ENCODE measurements around the gene PRKN.

The PRKN gene

GRCh38 chr6:161303628-161304340 is 1423.8 kb downstream of the PRKN start:
- no peak for DNase-seq

GRCh38 chr6:161302949-161303348 is 1424.6 kb downstream of the PRKN start:
- no peak for DNase-seq

DNA sequence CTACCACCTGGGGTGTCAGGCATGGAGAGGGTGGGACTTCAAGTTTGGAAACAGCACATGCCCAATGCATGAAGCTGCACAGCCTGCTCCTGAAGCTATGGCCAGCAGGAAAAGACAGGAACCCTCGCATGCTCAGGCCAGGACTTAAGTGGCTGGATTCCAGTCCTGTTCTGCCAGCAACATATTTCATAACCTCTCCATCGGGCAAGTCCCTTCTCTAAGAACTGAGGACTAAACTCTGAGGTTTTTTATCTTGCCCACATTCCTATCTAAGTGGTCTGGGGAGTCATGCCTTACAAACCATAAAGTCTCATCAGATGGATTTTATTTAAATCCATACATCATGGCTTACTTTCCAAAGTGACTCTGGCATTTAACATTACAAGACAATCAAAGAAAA is 1426.2 kb downstream of the PRKN start:
- DNase-seq, result no peak

- DNase-seq, result no peak
Observed at GRCh38 chr6:161300823-161301222, 1426.7 kb downstream of the PRKN start.

DNA sequence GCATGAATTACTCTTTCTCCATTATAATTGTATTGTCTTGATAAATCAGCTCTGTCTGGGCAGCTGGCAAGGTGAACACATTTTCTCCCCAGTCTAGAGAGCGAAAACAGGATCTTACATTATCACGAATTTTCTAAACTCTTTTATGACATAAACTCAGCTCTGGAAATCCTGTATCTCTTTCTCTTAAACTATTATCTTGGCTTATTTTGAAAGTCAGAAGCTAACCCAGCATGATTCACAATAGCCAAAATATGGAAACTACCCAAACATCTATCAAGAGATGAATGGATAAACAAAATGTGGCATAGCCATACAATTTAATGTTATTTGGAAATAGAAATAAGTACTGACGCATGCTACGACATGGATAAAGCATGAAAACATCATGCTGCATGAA is 1427.8 kb downstream of the PRKN start:
- DNase-seq, result no peak

Measured in DMS79 (cell line).